Ovary (tissue), 3 donors: ENCODE results near the gene RPS3A.

Source experiments
- CTCF ChIP-seq, 3 donors: fragments of 450-650 bp in 2 of 3; fragments of 200-600 bp in 1 of 3; IDR thresholded peaks; one replicate each; pipeline versions ENCODE4 v1.5.1 to v1.8.0; 2016 to 2022; ENCODE audit warnings: antibody characterized with exemption in 3 of 3, mild to moderate bottlenecking in 1 of 3
- EP300 ChIP-seq: sonication (generic); formaldehyde crosslinking; IDR thresholded peaks from one replicate; pipeline ENCODE4 v1.6.1; 2017; ENCODE audit warnings: antibody characterized with exemption
- POLR2A ChIP-seq: fragments of 450-650 bp; IDR thresholded peaks from one replicate; pipeline ENCODE4 v1.6.1; 2017; ENCODE audit warnings: antibody characterized with exemption, mild to moderate bottlenecking, moderate library complexity
- donor health status: DM: no; HTN: no; CAD: no.

GRCh38 chr4:151097759-151098158 is 1.7 kb upstream of the RPS3A start:
- TF ChIP-seq CTCF (IDR thresholded peaks at IDR 0.05) (no peak), EP300 (no peak), POLR2A (no peak)
